Type B pancreatic cell (in vitro differentiated cells): ENCODE data around the gene INPPL1. TPM values are rescaled to one million over a fixed set of nuclear protein-coding genes. Genes with fewer than 3 reads are reported as not detected.
"Not testable (repeated sequence)": the region's sequence is repeated elsewhere in the genome, so short reads cannot be mapped to it uniquely, and the experiment has no call there.

ENCODE experiments used
- DNase-seq: peaks from one replicate; pipeline ENCODE4 v3.0.0; 2021; ENCODE audit warnings: mixed read lengths; ENCODE audit not compliant: unreplicated experiment; ENCODE audit errors: extremely low spot score
- H3K27ac Mint-ChIP-seq: 2 replicates; pipeline ENCODE4 v1.8.0; 2021; ENCODE audit warnings: mild to moderate bottlenecking, mixed read lengths
- H3K27me3 Mint-ChIP-seq: 2 replicates; pipeline ENCODE4 v1.8.0; 2021; ENCODE audit warnings: mixed read lengths
- H3K36me3 Mint-ChIP-seq: 2 replicates; pipeline ENCODE4 v1.8.0; 2021; ENCODE audit warnings: mixed read lengths
- H3K4me1 Mint-ChIP-seq: one replicate; pipeline ENCODE4 v1.8.0; 2021; ENCODE audit warnings: mixed read lengths; ENCODE audit not compliant: unreplicated experiment
- H3K4me3 Mint-ChIP-seq: 2 replicates; pipeline ENCODE4 v1.8.0; 2021; ENCODE audit warnings: mild to moderate bottlenecking, mixed read lengths
- H3K9me3 Mint-ChIP-seq: 2 replicates; pipeline ENCODE4 v1.8.0; 2021; ENCODE audit warnings: mixed read lengths
- CTCF ChIP-seq: fragments of 200-600 bp; sonication (generic); conservative IDR thresholded peaks from 2 replicates; pipeline ENCODE4 v1.5.0; 2021; ENCODE audit warnings: antibody characterized with exemption, mild to moderate bottlenecking
- total RNA-seq: library from RNA; stranded (reverse); gene quantifications from 2 replicates; pipeline ENCODE4 v1.2.1, GENCODE V29; 2021; ENCODE audit warnings: low replicate concordance

INPPL1 gene
- total RNA-seq, 1 donor from 2014 or later: 231 TPM

DNA sequence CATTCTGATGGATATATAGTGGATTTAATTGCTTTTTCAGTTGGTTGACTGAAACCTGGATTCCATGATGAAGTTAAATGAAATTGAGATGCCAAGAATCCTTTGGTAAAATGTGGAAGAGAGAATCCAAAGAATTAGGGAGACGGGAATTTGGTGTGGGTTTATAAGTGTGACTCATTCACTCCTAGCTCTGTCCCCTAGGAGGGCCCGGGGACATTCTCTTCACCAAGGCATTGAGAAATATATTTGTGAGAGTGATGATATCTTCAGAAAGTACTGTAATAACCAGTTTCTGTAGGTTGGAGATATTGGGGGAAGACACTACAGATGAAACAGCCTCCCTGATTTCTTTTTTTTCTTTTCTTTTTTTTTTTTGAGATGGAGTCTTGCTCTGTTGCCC lies 33.0 kb downstream of the INPPL1 start:
- H3K4me3 Mint-ChIP-seq: no peak overlapping the region
- TF ChIP-seq CTCF: no peak
- H3K36me3 Mint-ChIP-seq: no peaks in the 10 kb centered on the region
- H3K4me1 Mint-ChIP-seq: no peaks in the 10 kb centered on the region
- DNase-seq: no peak
- peaks cover 7% of the 10 kb centered on the region for H3K9me3 Mint-ChIP-seq
- H3K27me3 Mint-ChIP-seq: peaks cover 27% of the 10 kb centered on the region
- no peak overlapping the region for H3K27ac Mint-ChIP-seq

- Mint-ChIP-seq H3K27ac (no peak overlapping the region), H3K36me3 (no peaks in the 10 kb centered on the region)
- TF ChIP-seq CTCF: no peak
Measured at GRCh38 chr11:72259490-72259889, 34.9 kb downstream of the INPPL1 start.

GRCh38 chr11:72260574-72260973 lies 36.0 kb downstream of the INPPL1 start:
- no peak for DNase-seq
- H3K27ac Mint-ChIP-seq: no peak overlapping the region
- peaks cover 15% of the 10 kb centered on the region for H3K27me3 Mint-ChIP-seq
- no peak overlapping the region for H3K4me3 Mint-ChIP-seq
- H3K36me3 Mint-ChIP-seq: no peaks in the 10 kb centered on the region
- no peak for TF ChIP-seq CTCF
- H3K4me1 Mint-ChIP-seq: no peaks in the 10 kb centered on the region
- no peaks in the 10 kb centered on the region for H3K9me3 Mint-ChIP-seq

More at GRCh38 chr11:72259490-72259889, 34.9 kb downstream of the INPPL1 start:
- no peak overlapping the region for H3K4me3 Mint-ChIP-seq
- H3K27me3 Mint-ChIP-seq: peaks cover 22% of the 10 kb centered on the region
- H3K9me3 Mint-ChIP-seq: no peaks in the 10 kb centered on the region
- no peaks in the 10 kb centered on the region for H3K4me1 Mint-ChIP-seq
- DNase-seq: no peak

DNA sequence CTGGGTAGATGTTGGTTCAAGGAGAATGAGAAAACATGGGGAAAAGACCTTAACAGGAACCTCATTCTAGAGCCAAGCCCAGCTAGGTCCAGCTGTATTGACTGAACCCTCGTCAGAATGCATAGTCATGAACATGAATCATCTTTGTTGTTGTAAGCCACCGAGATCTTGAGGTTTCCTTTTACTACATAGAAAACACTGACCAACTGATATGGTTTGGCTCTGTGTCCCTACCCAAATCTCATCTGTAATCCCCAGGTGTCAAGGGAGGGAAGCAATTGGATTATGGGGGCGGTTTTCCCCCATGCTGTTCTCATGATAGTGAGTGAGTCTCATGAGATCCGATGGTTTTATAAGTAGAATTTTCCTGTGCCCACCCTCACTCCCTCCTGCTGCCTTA lies 38.8 kb downstream of the INPPL1 start:
- no peak overlapping the region for H3K27ac Mint-ChIP-seq

GRCh38 chr11:72265951-72266350 lies 41.4 kb downstream of the INPPL1 start:
- no peaks in the 10 kb centered on the region for H3K36me3 Mint-ChIP-seq
- no peaks in the 10 kb centered on the region for H3K4me1 Mint-ChIP-seq
- H3K27ac Mint-ChIP-seq: no peak overlapping the region
- DNase-seq: no peak
- no peak for TF ChIP-seq CTCF
- H3K9me3 Mint-ChIP-seq: no peaks in the 10 kb centered on the region
- H3K27me3 Mint-ChIP-seq: peaks cover 5% of the 10 kb centered on the region
- no peak overlapping the region for H3K4me3 Mint-ChIP-seq

More for the DNA sequence above, 38.8 kb downstream of the INPPL1 start:
- peaks cover 9% of the 10 kb centered on the region for H3K27me3 Mint-ChIP-seq
- DNase-seq: no peak
- H3K9me3 Mint-ChIP-seq: no peaks in the 10 kb centered on the region
- no peak overlapping the region for H3K4me3 Mint-ChIP-seq
- no peak for TF ChIP-seq CTCF
- H3K4me1 Mint-ChIP-seq: no peaks in the 10 kb centered on the region
- H3K36me3 Mint-ChIP-seq: no peaks in the 10 kb centered on the region

GRCh38 chr11:72266960-72267359 lies 42.4 kb downstream of the INPPL1 start:
- not testable (repeated sequence) for H3K9me3 Mint-ChIP-seq, H3K4me3 Mint-ChIP-seq, H3K27ac Mint-ChIP-seq, DNase-seq, H3K27me3 Mint-ChIP-seq, H3K36me3 Mint-ChIP-seq, H3K4me1 Mint-ChIP-seq
